NCI-H1092 (cell line): ENCODE measurements around the gene DEPDC4.
A peak's percentile ranks its signal among the peaks of the same experiment; 100 is the strongest.

Experiments
- DNase-seq: peaks from one replicate; lab custom pipeline; 2025; lab: John Stamatoyannopoulos, UW

Gene DEPDC4

GRCh38 chr12:100213016-100213891 is 53.6 kb downstream of the DEPDC4 start:
- no peak for DNase-seq

DNA sequence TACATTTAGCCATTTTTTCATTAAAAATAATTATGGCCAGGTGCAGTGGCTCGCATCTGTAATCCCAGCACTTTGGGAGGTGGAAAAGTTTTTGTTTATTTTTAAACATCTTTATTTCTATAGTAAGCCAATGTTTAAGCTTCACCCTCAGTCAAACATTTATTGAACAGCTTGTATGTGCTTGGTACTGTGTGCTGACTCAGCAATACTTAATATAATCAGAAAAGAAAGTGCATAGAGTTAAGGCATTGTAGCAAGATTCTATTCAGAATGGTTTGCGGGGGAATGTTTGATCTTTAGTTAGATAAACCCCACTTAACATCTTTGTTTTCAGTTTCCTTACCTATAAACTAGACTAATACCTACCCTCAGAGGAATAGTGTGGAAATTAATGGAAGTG is 55.2 kb downstream of the DEPDC4 start:
- DNase-seq, result no peak

DNA sequence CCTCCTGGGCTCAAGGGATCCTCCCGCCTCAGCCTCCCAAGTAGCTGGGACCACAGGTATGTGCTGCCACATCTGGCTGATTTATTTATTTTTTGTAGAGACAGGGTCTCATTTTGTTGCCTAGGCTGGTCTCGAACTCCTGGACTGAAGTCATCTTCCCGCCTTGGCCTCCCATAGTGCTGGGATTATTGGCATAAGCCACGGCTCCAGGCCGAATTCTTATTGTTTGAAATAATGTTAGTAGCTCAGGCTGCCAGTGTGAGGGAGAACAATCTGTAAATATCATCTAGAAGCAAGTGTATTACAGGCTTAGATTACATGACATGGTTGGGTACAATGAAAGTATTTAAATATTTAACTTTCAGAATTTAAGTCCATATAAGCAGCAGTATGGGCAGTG is 58.0 kb downstream of the DEPDC4 start:
- DNase-seq, result no peak

- DNase-seq, result no peak
Measured at GRCh38 chr12:100207311-100207710, 59.6 kb downstream of the DEPDC4 start.

DNA sequence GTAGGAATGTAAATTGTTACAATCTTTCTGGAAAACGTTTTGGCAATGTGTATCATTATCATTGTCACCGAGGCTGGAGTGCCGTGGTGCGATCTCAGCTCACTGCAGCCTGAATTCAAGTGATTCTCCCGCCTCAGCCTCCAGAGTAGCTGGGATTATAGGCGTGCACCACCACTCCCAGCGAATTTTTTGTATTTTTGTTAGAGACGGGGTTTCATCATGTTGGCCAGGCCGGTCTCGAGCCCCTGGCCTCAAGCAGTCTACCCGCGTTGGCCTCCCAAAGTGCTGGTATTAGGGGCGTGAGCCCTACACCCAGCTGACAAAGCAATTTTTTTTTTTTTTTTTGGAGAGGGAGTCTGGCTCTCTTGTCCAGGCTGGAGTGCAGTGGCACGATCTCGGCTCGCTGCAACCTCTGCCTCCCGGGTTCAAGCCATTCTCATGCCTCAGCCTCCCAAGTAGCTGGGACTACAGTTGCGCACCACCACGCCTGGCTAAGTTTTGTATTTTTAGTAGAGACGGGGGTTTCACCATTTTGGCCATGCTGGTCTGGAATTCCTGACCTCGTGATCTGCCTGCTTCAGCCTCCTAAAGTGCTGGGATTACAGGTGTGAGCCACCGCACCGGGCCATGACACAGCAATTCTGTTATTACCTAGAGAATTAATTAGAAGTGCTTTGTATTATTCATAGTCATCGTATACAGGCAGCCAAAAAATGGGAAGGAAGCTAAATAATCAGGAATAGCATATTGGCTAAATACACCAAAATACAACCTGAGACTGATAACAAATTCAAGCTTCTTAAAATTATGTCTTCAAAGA is 65.1 kb downstream of the DEPDC4 start:
- DNase-seq, result no peak

DNA sequence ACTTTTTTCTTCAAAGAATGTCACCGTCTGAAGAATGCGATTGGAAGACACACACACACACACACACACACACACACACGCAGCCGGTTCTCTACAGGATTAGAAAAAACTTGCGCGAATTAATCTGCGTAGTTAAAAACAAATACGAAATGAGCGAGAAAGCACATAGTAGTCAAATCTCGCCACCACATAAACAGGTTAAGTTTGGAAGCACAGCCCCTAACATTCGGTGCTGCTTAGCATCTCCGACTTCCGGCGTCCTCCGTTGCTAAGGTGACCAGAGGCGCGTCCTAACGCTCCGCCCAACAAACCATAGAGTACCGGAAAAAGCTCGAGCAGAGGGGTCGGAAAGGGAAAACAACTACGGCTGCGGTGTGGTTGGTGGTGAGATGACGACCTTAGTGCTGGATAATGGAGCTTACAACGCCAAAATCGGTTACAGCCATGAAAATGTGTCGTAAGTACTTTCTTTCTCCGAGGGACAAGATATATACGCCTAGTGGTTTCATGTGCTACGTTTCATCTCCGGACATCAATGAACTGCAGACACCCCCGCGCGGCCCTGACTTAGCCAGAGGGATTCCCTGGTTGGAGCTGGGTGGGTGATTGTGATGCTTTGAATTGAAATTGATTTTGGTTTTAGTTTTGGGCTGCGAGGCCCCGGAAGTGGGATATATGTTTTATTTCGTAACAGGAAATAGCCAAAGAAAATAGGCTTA is 66.3 kb downstream of the DEPDC4 start, which contains the start of gene ACTR6:
TSS of gene ACTR6 (plus strand) at position 353 of the 719 bp plus-strand sequence. CDS start at position 390, 37 bp downstream.
- DNase-seq, result peak; percentile 90

DNA sequence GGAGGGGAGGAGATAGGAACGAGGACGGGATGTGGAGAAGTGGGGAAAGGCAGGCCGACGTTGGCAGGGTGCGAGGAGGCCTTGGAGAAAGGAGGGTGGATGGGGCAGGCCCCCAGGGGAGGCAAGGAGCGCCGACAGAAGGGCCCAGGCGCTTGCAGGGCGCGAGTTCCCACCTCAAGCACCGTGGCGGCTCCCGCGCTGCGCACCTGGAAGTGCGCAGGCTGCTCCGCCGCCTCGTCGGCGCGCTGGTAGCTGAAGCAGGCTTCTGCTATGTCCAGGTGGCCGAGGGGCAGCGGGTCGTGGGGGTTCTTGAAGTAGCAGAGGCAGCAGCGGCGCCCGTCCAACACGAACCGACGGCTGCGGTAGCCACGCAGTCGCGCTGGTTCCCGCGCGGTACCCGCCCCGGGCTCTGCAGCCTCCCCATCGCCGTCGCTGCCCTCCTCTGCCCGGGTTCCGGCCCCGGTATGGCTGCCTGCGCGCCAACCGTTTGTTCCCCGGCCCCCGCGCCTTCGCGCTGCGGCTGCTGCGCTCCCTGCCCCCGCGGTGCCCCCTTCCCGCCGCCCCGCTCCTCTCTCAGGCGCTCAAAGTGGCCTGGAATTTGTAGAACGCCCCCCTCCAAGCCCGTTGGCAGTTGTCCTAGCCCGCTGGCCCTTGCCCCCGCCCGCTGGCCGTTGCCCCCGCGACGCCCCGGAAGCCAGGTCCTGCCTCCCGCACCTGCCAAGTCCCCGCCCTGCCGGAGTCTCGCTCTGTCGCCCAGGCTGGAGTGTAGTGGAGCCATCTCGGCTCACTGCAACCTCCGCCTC is 67.3 kb downstream of the DEPDC4 start:
- DNase-seq, result peak; percentile 25

- no peak for DNase-seq
Measured at GRCh38 chr12:100199023-100199346, 67.9 kb downstream of the DEPDC4 start.

GRCh38 chr12:100197486-100197885 is 69.4 kb downstream of the DEPDC4 start:
- no peak for DNase-seq

DNA sequence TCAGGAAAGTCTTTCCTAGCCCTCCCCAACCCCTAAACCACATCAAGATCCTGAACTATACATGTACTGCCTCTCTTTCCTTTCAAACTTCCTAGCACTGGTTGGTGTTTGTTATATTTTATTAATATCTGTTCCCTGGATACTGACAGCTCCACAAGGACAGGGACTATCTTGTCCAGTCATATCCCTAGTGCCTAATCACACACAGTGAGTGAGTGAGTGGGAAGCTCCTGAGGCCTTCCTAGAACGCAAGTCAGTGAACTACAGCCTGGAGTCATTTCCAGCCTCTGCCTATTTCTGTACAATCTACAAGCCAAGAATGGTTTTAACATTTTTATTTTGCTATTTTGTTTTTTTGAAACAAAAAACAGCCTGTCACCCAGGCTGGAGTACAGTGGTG is 73.8 kb downstream of the DEPDC4 start:
- no peak for DNase-seq
